Endothelial cell of umbilical vein (primary cell): ENCODE measurements around the gene ITGB2. TPM values are rescaled to one million over a fixed set of nuclear protein-coding genes. Genes with fewer than 3 reads are reported as not detected.

Source experiments
- BruUV-seq: library from RNA; stranded (reverse); fragments of 400-500 nt; replicated peaks from 2 replicates; lab custom pipeline; 2021; lab: Mats Ljungman, UMichigan
- CTCF ChIA-PET: fragments of 300-600, 350-600 bp; sonication (Branson Sonifier 250); formaldehyde crosslinking; loops from one replicate; lab custom pipeline; 2021; ENCODE audit warnings: antibody characterized with exemption, inconsistent platforms; lab: Charles Lee
- POLR2A ChIA-PET: fragments of 300-600, 350-600 bp; sonication (Branson Sonifier 250); formaldehyde crosslinking; loops from one replicate; lab custom pipeline; 2021; ENCODE audit warnings: antibody characterized with exemption, inconsistent platforms; lab: Charles Lee
- DNase-seq: peaks from one replicate; pipeline ENCODE4 v3.0.0-alpha.2; 2011; ENCODE audit warnings: low read depth, low spot score
- FAIRE-seq: peaks from 2 replicates; lab custom pipeline; 2011; peaks lifted over from hg19 to GRCh38; lab: Jason Lieb, UNC
- H2AFZ ChIP-seq: 2 replicates; pipeline ENCODE4 v1.6.0; 2012; ENCODE audit warnings: low read depth, low read length, control low read depth, inconsistent platforms
- H3K27ac ChIP-seq: 2 replicates; pipeline ENCODE4 v1.5.1; 2011; ENCODE audit warnings: low read depth, mild to moderate bottlenecking, control low read depth, low read length, moderate library complexity; ENCODE audit not compliant: insufficient read depth
- H3K27me3 ChIP-seq, 2 experiments: 2 replicates each; pipeline versions ENCODE4 v1.6.0 to v1.6.1; 2011; ENCODE audit warnings: low read length in 2 of 2, mixed read lengths in 1 of 2; ENCODE audit not compliant: control insufficient read depth in 2 of 2, insufficient read depth in 2 of 2
- H3K36me3 ChIP-seq, 2 experiments: 2 replicates in 1 of 2; 3 replicates in 1 of 2; pipeline ENCODE4 v1.5.1; 2011; ENCODE audit warnings: low read length in 2 of 2, mild to moderate bottlenecking in 1 of 2, moderate library complexity in 1 of 2; ENCODE audit not compliant: control insufficient read depth in 2 of 2, insufficient read depth in 2 of 2; ENCODE audit errors: extremely low read depth in 1 of 2
- H3K4me1 ChIP-seq: 3 replicates; pipeline ENCODE4 v1.5.1; 2011; ENCODE audit warnings: mild to moderate bottlenecking, low read length; ENCODE audit not compliant: control insufficient read depth, insufficient read depth; ENCODE audit errors: extremely low read depth
- H3K4me2 ChIP-seq: 2 replicates; pipeline ENCODE4 v1.6.1; 2011; ENCODE audit warnings: low read length, control low read depth, mixed read lengths; ENCODE audit not compliant: insufficient read depth
- H3K4me3 ChIP-seq, 3 experiments: fragments of 200-600 bp in 1 of 3; sonication (generic), shearing (Covaris generic) in 1 of 3; replicated peaks in 1 of 3; 2 replicates each; pipeline ENCODE4 v1.5.1; 2011 to 2016; ENCODE audit warnings: control low read depth in 3 of 3, low read length in 3 of 3, mild to moderate bottlenecking in 2 of 3, inconsistent platforms in 1 of 3, low read depth in 1 of 3, moderate library complexity in 1 of 3; ENCODE audit not compliant: insufficient read depth in 1 of 3
- H3K79me2 ChIP-seq: 2 replicates; pipeline ENCODE4 v1.6.0; 2012; ENCODE audit warnings: low read length, inconsistent platforms; ENCODE audit not compliant: control insufficient read depth, insufficient read depth
- H3K9ac ChIP-seq: replicated peaks from 2 replicates; pipeline ENCODE3; 2011; ENCODE audit warnings: low read length, control low read depth; ENCODE audit not compliant: insufficient read depth; ENCODE audit errors: extremely low read depth
- H3K9me1 ChIP-seq: replicated peaks from 3 replicates; pipeline ENCODE4 v1.6.0; 2011; ENCODE audit warnings: mild to moderate bottlenecking, low read length; ENCODE audit not compliant: control insufficient read depth, insufficient read depth; ENCODE audit errors: extremely low read depth
- H3K9me3 ChIP-seq: replicated peaks from 2 replicates; pipeline ENCODE4 v1.5.1; 2012; ENCODE audit warnings: low read length, inconsistent platforms; ENCODE audit not compliant: control insufficient read depth, insufficient read depth
- H4K20me1 ChIP-seq: replicated peaks from 2 replicates; pipeline ENCODE3; 2011; ENCODE audit warnings: mild to moderate bottlenecking, low read length; ENCODE audit not compliant: control insufficient read depth, insufficient read depth; ENCODE audit errors: extremely low read depth
- CTCF ChIP-seq, 2 donors: IDR thresholded peaks; 1 replicate in 1 of 2; 2 replicates in 1 of 2; pipeline ENCODE4 v1.5.1; 2011; ENCODE audit warnings: low read length in 2 of 2, mild to moderate bottlenecking in 2 of 2, moderate library complexity in 2 of 2, control low read depth in 1 of 2, inconsistent platforms in 1 of 2, low read depth in 1 of 2; ENCODE audit not compliant: insufficient read depth in 1 of 2; ENCODE audit errors: extremely low read depth in 1 of 2
- EZH2 ChIP-seq: IDR thresholded peaks from 2 replicates; pipeline ENCODE4 v1.6.1; 2012; ENCODE audit warnings: borderline replicate concordance, low read depth, mild to moderate bottlenecking, moderate library complexity, low read length, inconsistent platforms; ENCODE audit not compliant: severe bottlenecking
- FOS ChIP-seq: IDR thresholded peaks from 2 replicates; pipeline ENCODE4 v1.6.1; 2011; ENCODE audit warnings: mild to moderate bottlenecking, low read length, moderate library complexity, borderline replicate concordance; ENCODE audit not compliant: insufficient read depth
- GATA2 ChIP-seq: IDR thresholded peaks from 2 replicates; pipeline ENCODE4 v1.7.0; 2011; ENCODE audit warnings: low read depth, mild to moderate bottlenecking, moderate library complexity, mixed read lengths, low read length; ENCODE audit not compliant: insufficient read length, insufficient read depth
- JUN ChIP-seq: IDR thresholded peaks from 2 replicates; pipeline ENCODE4 v1.6.1; 2011; ENCODE audit warnings: borderline replicate concordance, low read depth; ENCODE audit not compliant: insufficient read length, insufficient read depth
- MAX ChIP-seq: IDR thresholded peaks from 2 replicates; pipeline ENCODE4 v1.6.1; 2011; ENCODE audit not compliant: insufficient read depth, insufficient read length
- MYC ChIP-seq: IDR thresholded peaks from one replicate; pipeline ENCODE4 v1.6.1; 2011; ENCODE audit warnings: mild to moderate bottlenecking, low read depth, low read length
- POLR2A ChIP-seq: IDR thresholded peaks from 2 replicates; pipeline ENCODE4 v1.6.1; 2012; ENCODE audit warnings: low read depth, mild to moderate bottlenecking, control low read depth, low read length
- POLR2AphosphoS5 ChIP-seq: IDR thresholded peaks from 2 replicates; pipeline ENCODE4 v1.6.1; 2012; ENCODE audit warnings: low read depth, mild to moderate bottlenecking, control low read depth, low read length, moderate library complexity; ENCODE audit not compliant: insufficient read depth
- dilution Hi-C: fragments of 300-500 bp; cut with MboI; formaldehyde crosslinking; loops from one replicate; pipeline ENCODE4 v1.15.0; 2019; ENCODE audit warnings: low sequenced_read_pairs; ENCODE audit not compliant: extremely low pct_ligation_motif_present
- intact Hi-C: fragments of 100-400 bp; cut with micrococcal nuclease; formaldehyde crosslinking; loops from one replicate; pipeline ENCODE4 v1.10.0; 2022
- polyA plus RNA-seq, 4 experiments: library from polyadenylated mRNA; depleted of rRNA in 3 of 4; stranded (reverse) in 3 of 4; unstranded in 1 of 4; fragments of >200 nt; gene quantifications; 2 replicates each; pipeline versions ENCODE4 v1.2.1 to v1.2.3, GENCODE V29; 2011 to 2012; ENCODE audit warnings: missing spikeins in 1 of 4
- total RNA-seq: library from RNA; stranded (reverse); gene quantifications from 2 replicates; pipeline ENCODE4 v1.2.3, GENCODE V29; 2021

Gene ITGB2
- total and polyA plus RNA-seq, 2 donors (not counting 3 experiments of a cell fraction or from before 2014, with no cell fraction given): 0.39 to 0.91 TPM

- Histone ChIP-seq H2AFZ (no peak overlapping the region), H3K4me1 (peaks cover 17% of the 10 kb centered on the region), H3K27ac (no peak overlapping the region), H3K9me1 (no peaks in the 10 kb centered on the region), H3K9ac (no peak overlapping the region), H3K4me2 (no peak overlapping the region), H4K20me1 (no peaks in the 10 kb centered on the region), H3K9me3 (no peaks in the 10 kb centered on the region), H3K4me3 (no peak overlapping the region), H3K36me3 (no peaks in the 10 kb centered on the region), H3K79me2 (no peaks in the 10 kb centered on the region), H3K27me3 (no peaks in the 10 kb centered on the region)
- DNase-seq (no peak), FAIRE-seq (no peak)
- POLR2A ChIA-PET: no interaction called here
- BruUV-seq: no TSS peak
- dilution Hi-C loops (no loop called here), intact Hi-C loops (loop anchor here (2.0 kb wide), 2 partner anchors 17 to 155 kb away; no protein-coding TSS in a partner anchor)
- CTCF ChIA-PET: interaction anchor here (3.6 kb wide), 1 partner anchor 16 kb away, joined by 37 read pairs; no protein-coding TSS in a partner anchor
- TF ChIP-seq CTCF (IDR thresholded peaks at IDR 0.05; ENCODE audit: extremely low read depth in 1 of 2, insufficient read depth in 1 of 2, low read depth in 1 of 2, low read length in 2 of 2): no peak
Measured at GRCh38 chr21:44909719-44910118, 11.0 kb downstream of the ITGB2 start.

- Histone ChIP-seq H3K4me3 (no peak overlapping the region), H4K20me1 (no peaks in the 10 kb centered on the region), H3K27me3 (no peaks in the 10 kb centered on the region), H3K4me2 (no peak overlapping the region), H3K79me2 (no peaks in the 10 kb centered on the region), H3K4me1 (peaks cover 9% of the 10 kb centered on the region), H3K27ac (no peak overlapping the region), H3K9me3 (no peaks in the 10 kb centered on the region), H3K36me3 (no peaks in the 10 kb centered on the region), H2AFZ (no peak overlapping the region), H3K9me1 (no peaks in the 10 kb centered on the region), H3K9ac (no peak overlapping the region)
- POLR2A ChIA-PET: no interaction called here
- CTCF ChIA-PET: interaction anchor here (1.0 to 2.1 kb wide), 3 partner anchors 18 to 108 kb away, joined by 3 to 5 read pairs (median 5); partner anchors contain the start of gene PTTG1IP
- intact Hi-C loops (no loop called here), dilution Hi-C loops (no loop called here)
- BruUV-seq: no TSS peak
- no peak for DNase-seq
- FAIRE-seq: no peak
- TF ChIP-seq JUN (no peak), POLR2AphosphoS5 (no peak), FOS (no peak), EZH2 (no peak), POLR2A (no peak), GATA2 (no peak), MYC (no peak), MAX (no peak), CTCF (IDR thresholded peaks at IDR 0.05; ENCODE audit: extremely low read depth in 1 of 2, insufficient read depth in 1 of 2, low read depth in 1 of 2, low read length in 2 of 2) (no peak)
Measured at GRCh38 chr21:44908908-44909307, 11.8 kb downstream of the ITGB2 start.
